B cell (primary cell): ENCODE data around the gene ETV1. TPM values are rescaled to one million over a fixed set of nuclear protein-coding genes. Genes with fewer than 3 reads are reported as not detected.

Source experiments
- ATAC-seq: fragments of 200-7000 bp; cut with Tn5 transposase; one replicate; pipeline ENCODE4 v1.10.0; 2021; ENCODE audit warnings: low read depth, mild to moderate bottlenecking, moderate number of reproducible peaks, moderate library complexity
- CTCF ChIA-PET: fragments of 350-600 bp; sonication (Branson Sonifier 250); formaldehyde crosslinking; loops from one replicate; lab custom pipeline; 2021; ENCODE audit warnings: antibody characterized with exemption, inconsistent platforms; lab: Charles Lee
- POLR2A ChIA-PET: fragments of 350-600 bp; sonication (Branson Sonifier 250); formaldehyde crosslinking; loops from one replicate; lab custom pipeline; 2021; ENCODE audit warnings: antibody characterized with exemption; lab: Charles Lee
- DNase-seq: peaks from one replicate; pipeline ENCODE4 v3.0.0; 2013
- H2AFZ ChIP-seq: 2 replicates; pipeline ENCODE4 v1.6.1; 2012; ENCODE audit warnings: mild to moderate bottlenecking, low read depth, low read length; ENCODE audit not compliant: insufficient read depth, poor library complexity, severe bottlenecking
- H3K27ac ChIP-seq, 2 donors: 1 replicate in 1 of 2; 2 replicates in 1 of 2; pipeline ENCODE4 v1.5.1; 2012 to 2013; ENCODE audit warnings: low read length in 2 of 2, mild to moderate bottlenecking in 2 of 2, moderate library complexity in 1 of 2
- H3K27me3 ChIP-seq, 4 experiments: fragments of 200-600 bp in 1 of 4; sonication (generic) in 1 of 4; replicated peaks in 1 of 4; 1 replicate in 2 of 4; 2 replicates in 2 of 4; pipeline versions ENCODE4 v1.6.1 to v1.7.0; 2013 to 2016; ENCODE audit warnings: low read length in 3 of 4, mild to moderate bottlenecking in 2 of 4, mixed read lengths in 1 of 4, moderate library complexity in 1 of 4; ENCODE audit not compliant: insufficient read depth in 4 of 4, control insufficient read depth in 3 of 4; ENCODE audit errors: control extremely low read depth in 1 of 4
- H3K36me3 ChIP-seq, 2 experiments: replicated peaks in 1 of 2; 1 replicate in 1 of 2; 2 replicates in 1 of 2; pipeline versions ENCODE4 v1.6.1 to v1.7.1; 2013; ENCODE audit warnings: low read length in 1 of 2; ENCODE audit not compliant: insufficient read depth in 2 of 2, control insufficient read depth in 1 of 2; ENCODE audit errors: control extremely low read depth in 1 of 2, extremely low read depth in 1 of 2
- H3K4me1 ChIP-seq, 2 donors: fragments of 200-600 bp in 1 of 2; sonication (generic) in 1 of 2; 1 replicate in 1 of 2; 2 replicates in 1 of 2; pipeline versions ENCODE4 v1.5.1 to v1.6.1; 2013 to 2017; ENCODE audit warnings: low read length in 2 of 2; ENCODE audit not compliant: control insufficient read depth in 2 of 2, insufficient read depth in 2 of 2
- H3K4me2 ChIP-seq: replicated peaks from 2 replicates; pipeline ENCODE3; 2012; ENCODE audit warnings: mild to moderate bottlenecking, low read depth, low read length; ENCODE audit not compliant: poor library complexity, severe bottlenecking
- H3K4me3 ChIP-seq, 5 experiments: fragments of 200-600 bp in 1 of 5; sonication (generic) in 1 of 5; 1 replicate in 3 of 5; 2 replicates in 2 of 5; pipeline versions ENCODE4 v1.5.1 to v1.7.0; 2011 to 2016; ENCODE audit warnings: low read length in 4 of 5, mild to moderate bottlenecking in 4 of 5, low read depth in 2 of 5, control low read depth in 1 of 5, moderate library complexity in 1 of 5; ENCODE audit not compliant: insufficient read depth in 1 of 5; ENCODE audit errors: control extremely low read depth in 1 of 5, extremely low read depth in 1 of 5
- H3K79me2 ChIP-seq: fragments of 200-600 bp; sonication (generic); one replicate; pipeline ENCODE4 v1.6.0; 2016; ENCODE audit warnings: low read length; ENCODE audit not compliant: control insufficient read depth, insufficient read depth
- H3K9ac ChIP-seq: fragments of 200-600 bp; sonication (generic); 2 replicates; pipeline ENCODE4 v1.6.1; 2017; ENCODE audit warnings: mild to moderate bottlenecking, low read length, moderate library complexity
- H3K9me3 ChIP-seq, 3 donors: one replicate each; pipeline versions ENCODE4 v1.6.1 to v1.7.1; 2013; ENCODE audit warnings: low read length in 2 of 3; ENCODE audit not compliant: control insufficient read depth in 2 of 3, insufficient read depth in 1 of 3; ENCODE audit errors: control extremely low read depth in 1 of 3
- H4K20me1 ChIP-seq: 2 replicates; pipeline ENCODE4 v1.6.0; 2012; ENCODE audit warnings: mild to moderate bottlenecking, low read length; ENCODE audit not compliant: insufficient read depth, control insufficient read depth, poor library complexity, severe bottlenecking
- H3K27ac Mint-ChIP-seq: one replicate; pipeline ENCODE4 v1.8.0; 2021; ENCODE audit warnings: mixed read lengths
- H3K27me3 Mint-ChIP-seq: one replicate; pipeline ENCODE4 v1.8.0; 2021; ENCODE audit warnings: mixed read lengths
- H3K4me1 Mint-ChIP-seq: one replicate; pipeline ENCODE4 v1.8.0; 2021; ENCODE audit warnings: mixed read lengths
- H3K4me3 Mint-ChIP-seq: one replicate; pipeline ENCODE4 v1.8.0; 2021; ENCODE audit warnings: mixed read lengths
- H3K9me3 Mint-ChIP-seq: one replicate; pipeline ENCODE4 v1.8.0; 2022; ENCODE audit warnings: mixed read lengths; ENCODE audit not compliant: insufficient read depth
- EZH2 ChIP-seq: IDR thresholded peaks from 2 replicates; pipeline ENCODE4 v1.6.1; 2012; ENCODE audit warnings: borderline replicate concordance, low read depth, mild to moderate bottlenecking, moderate library complexity, low read length; ENCODE audit not compliant: insufficient read depth, poor library complexity, severe bottlenecking
- WGBS: methylation state at CpG from one replicate; pipeline ENCODE4 v1.1.5; 2013; ENCODE audit warnings: missing lambda C conversion rate; ENCODE audit not compliant: insufficient coverage; 5-methylcytosine and 5-hydroxymethylcytosine counted together
- intact Hi-C: fragments of 100-400 bp; cut with micrococcal nuclease; formaldehyde crosslinking; loops from one replicate; pipeline ENCODE4 v1.10.0; 2022
- polyA plus RNA-seq: library from polyadenylated mRNA; depleted of rRNA; stranded (reverse); fragments of >200 nt; gene quantifications from 2 replicates; pipeline ENCODE4 v1.2.3, GENCODE V29; 2012
- total RNA-seq, 2 donors: library from RNA; stranded (reverse); fragments of 120-200 nt in 1 of 2; gene quantifications; 1 replicate in 1 of 2; 2 replicates in 1 of 2; pipeline versions ENCODE4 v1.2.3 to v1.2.4, GENCODE V29; 2013 to 2022
- TF ChIP-seq, protein P1 (sequence below): fragments of 200-600 bp; IDR thresholded peaks from one replicate; pipeline ENCODE4 v1.8.0; 2022; ENCODE audit warnings: antibody characterized with exemption, mild to moderate bottlenecking

ETV1 gene
- total and polyA plus RNA-seq, 2 donors (not counting 1 experiment from before 2014, with no cell fraction given), result not detected

DNA sequence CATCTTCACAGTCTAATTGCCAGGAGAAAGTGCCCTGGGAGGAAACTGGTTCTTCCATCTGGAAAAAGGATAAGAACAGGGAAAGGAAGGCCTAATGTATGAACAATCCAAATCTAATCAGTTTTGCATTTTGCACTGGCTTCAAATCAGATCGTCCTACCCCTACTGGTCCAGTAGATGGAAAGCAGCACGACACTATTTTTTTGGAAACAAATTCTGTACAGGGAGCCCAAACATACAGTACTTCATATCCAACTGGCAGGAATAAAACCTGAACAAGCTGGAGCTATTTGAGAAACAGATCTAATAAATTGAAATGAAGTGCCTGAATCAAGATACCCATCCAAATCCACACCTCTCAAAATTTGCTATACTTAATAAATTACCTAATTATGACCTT is 36.5 kb downstream of the ETV1 start:
- Mint-ChIP-seq H3K9me3 (no peaks in the 10 kb centered on the region), H3K4me3 (no peak overlapping the region), H3K4me1 (no peaks in the 10 kb centered on the region), H3K27me3 (no peaks in the 10 kb centered on the region), H3K27ac (no peak overlapping the region)
- H3K36me3 ChIP-seq, result no peaks in the 10 kb centered on the region
- no peak for DNase-seq
- intact Hi-C loops, result no loop called here
- no peak overlapping the region for H3K27ac ChIP-seq
- no peak overlapping the region for H3K4me2 ChIP-seq
- no CpG with 5 or more reads among the region's 2 CpGs for WGBS
- no peak overlapping the region for H3K9ac ChIP-seq
- POLR2A ChIA-PET, result no interaction called here
- no peak for ATAC-seq
- no peaks in the 10 kb centered on the region for H3K27me3 ChIP-seq
- H3K9me3 ChIP-seq, result no peaks in the 10 kb centered on the region
- no peaks in the 10 kb centered on the region for H3K79me2 ChIP-seq
- CTCF ChIA-PET, result no interaction called here
- TF ChIP-seq, protein P1, sequence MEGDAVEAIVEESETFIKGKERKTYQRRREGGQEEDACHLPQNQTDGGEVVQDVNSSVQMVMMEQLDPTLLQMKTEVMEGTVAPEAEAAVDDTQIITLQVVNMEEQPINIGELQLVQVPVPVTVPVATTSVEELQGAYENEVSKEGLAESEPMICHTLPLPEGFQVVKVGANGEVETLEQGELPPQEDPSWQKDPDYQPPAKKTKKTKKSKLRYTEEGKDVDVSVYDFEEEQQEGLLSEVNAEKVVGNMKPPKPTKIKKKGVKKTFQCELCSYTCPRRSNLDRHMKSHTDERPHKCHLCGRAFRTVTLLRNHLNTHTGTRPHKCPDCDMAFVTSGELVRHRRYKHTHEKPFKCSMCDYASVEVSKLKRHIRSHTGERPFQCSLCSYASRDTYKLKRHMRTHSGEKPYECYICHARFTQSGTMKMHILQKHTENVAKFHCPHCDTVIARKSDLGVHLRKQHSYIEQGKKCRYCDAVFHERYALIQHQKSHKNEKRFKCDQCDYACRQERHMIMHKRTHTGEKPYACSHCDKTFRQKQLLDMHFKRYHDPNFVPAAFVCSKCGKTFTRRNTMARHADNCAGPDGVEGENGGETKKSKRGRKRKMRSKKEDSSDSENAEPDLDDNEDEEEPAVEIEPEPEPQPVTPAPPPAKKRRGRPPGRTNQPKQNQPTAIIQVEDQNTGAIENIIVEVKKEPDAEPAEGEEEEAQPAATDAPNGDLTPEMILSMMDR, result no peak
- TF ChIP-seq EZH2, result no peak
- H4K20me1 ChIP-seq, result no peaks in the 10 kb centered on the region
- no peak overlapping the region for H3K4me3 ChIP-seq
- no peaks in the 10 kb centered on the region for H3K4me1 ChIP-seq
- no peak overlapping the region for H2AFZ ChIP-seq

DNA sequence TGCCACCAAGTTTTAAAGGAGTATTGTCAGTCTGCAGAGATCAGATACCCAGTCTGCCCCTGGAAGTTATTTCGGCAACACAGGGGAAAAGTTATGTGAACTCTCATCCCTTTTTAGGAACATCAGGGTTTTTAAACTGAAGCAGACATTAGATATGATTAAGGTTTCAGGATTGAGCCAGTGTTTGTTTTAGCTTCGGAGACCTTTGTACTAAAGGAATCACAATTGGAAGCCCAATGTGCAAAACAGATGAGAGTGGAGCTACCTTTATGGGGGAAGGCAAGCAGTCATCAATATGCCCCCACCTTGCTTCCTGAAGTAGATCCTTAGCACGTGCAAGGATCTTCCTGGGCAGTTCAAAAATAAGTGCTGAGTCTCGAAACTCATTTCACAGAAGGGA is 39.5 kb downstream of the ETV1 start:
- Histone ChIP-seq H3K4me2 (no peak overlapping the region), H3K27me3 (no peaks in the 10 kb centered on the region), H3K27ac (no peak overlapping the region), H3K79me2 (no peaks in the 10 kb centered on the region), H3K4me3 (no peak overlapping the region), H3K4me1 (no peaks in the 10 kb centered on the region), H3K9ac (no peak overlapping the region), H4K20me1 (no peaks in the 10 kb centered on the region), H3K36me3 (no peaks in the 10 kb centered on the region), H3K9me3 (no peaks in the 10 kb centered on the region), H2AFZ (no peak overlapping the region)
- ChIA-PET CTCF (no interaction called here), POLR2A (no interaction called here)
- no peak for TF ChIP-seq EZH2
- TF ChIP-seq, protein P1, result no peak
- no peaks in the 10 kb centered on the region for H3K4me1 Mint-ChIP-seq
- no peak for DNase-seq
- WGBS, result 89% methylated on average over 3 of the region's 4 CpGs
- no peak overlapping the region for H3K27ac Mint-ChIP-seq
- ATAC-seq, result no peak
- no peaks in the 10 kb centered on the region for H3K9me3 Mint-ChIP-seq
- H3K4me3 Mint-ChIP-seq, result no peak overlapping the region
- intact Hi-C loops, result no loop called here
- H3K27me3 Mint-ChIP-seq, result no peaks in the 10 kb centered on the region
